Measurements from ENCODE around the gene ITPKB. TPM values are rescaled to one million over a fixed set of nuclear protein-coding genes. Genes with fewer than 3 reads are reported as not detected.

Gene ITPKB
- polyA plus RNA-seq, 1 of the 3 experiments (the other 2 are of a cell fraction) = 2.4 TPM

DNA sequence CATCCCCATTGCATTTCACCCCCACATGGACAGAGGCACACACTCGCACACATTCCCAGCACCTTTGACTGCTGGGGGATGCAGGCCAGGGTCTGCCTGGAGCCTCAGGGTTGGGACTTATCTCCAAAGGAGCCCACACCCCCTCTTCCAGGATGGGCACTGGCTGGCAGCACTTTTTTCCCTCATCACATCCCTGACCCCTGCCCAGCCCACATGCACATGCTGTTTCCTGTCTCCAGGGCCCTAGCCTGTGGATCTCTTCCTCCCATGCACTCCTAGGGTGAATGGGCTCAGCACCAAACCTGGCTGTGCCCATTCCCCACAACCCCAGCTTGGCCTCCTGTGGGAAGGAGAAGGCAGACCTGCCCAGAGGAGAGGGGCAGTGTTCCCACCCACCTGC is 131.3 kb downstream of the ITPKB start (continued):
- TF ChIP-seq, protein P1, sequence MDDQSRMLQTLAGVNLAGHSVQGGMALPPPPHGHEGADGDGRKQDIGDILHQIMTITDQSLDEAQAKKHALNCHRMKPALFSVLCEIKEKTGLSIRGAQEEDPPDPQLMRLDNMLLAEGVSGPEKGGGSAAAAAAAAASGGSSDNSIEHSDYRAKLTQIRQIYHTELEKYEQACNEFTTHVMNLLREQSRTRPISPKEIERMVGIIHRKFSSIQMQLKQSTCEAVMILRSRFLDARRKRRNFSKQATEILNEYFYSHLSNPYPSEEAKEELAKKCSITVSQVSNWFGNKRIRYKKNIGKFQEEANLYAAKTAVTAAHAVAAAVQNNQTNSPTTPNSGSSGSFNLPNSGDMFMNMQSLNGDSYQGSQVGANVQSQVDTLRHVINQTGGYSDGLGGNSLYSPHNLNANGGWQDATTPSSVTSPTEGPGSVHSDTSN (IDR thresholded peaks at IDR 0.05) = no peak
- TF ChIP-seq SIN3A (IDR thresholded peaks at IDR 0.05; ENCODE audit: borderline replicate concordance, low read depth, low read length) (no peak), MEF2A (IDR thresholded peaks at IDR 0.05; ENCODE audit: borderline replicate concordance, low read depth) (no peak), NFIC (IDR thresholded peaks at IDR 0.05; ENCODE audit: borderline replicate concordance) (no peak), FOXM1 (IDR thresholded peaks at IDR 0.05; ENCODE audit: low read depth) (no peak), POLR2AphosphoS5 (IDR thresholded peaks at IDR 0.05; ENCODE audit: low read depth, low read length) (no peak), FOSL2 (IDR thresholded peaks at IDR 0.05; ENCODE audit: borderline replicate concordance, low read depth) (no peak), EP300 (IDR thresholded peaks at IDR 0.05; ENCODE audit: borderline replicate concordance in 1 of 2, low read depth in 1 of 2, low read length in 1 of 2) (no peak), CHD2 (IDR thresholded peaks at IDR 0.05; ENCODE audit: low read length, partially characterized antibody) (no peak)

DNA sequence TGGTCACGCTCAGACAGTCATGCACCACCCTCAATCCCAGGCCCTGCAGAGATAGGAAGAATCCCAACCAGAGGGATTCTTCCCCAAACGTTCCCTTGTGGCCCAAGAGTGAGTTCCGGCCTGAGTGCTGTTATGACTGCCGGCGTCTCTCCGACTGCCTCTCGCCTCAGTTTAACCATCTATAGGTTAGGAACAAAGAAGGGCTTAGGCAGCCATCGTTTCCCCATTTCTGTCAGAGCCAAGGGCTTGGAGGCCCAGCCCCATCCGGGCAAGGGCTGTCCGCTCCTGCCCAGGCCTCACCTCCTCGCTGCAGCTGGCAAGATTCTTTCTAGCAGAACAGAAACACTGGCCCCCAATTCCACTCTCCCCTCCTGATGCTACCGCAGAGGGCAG is 131.8 kb downstream of the ITPKB start:
- no peaks in the 10 kb centered on the region; the same call in 1 of the 2 replicates for H3K27me3 ChIP-seq (ENCODE audit: insufficient read depth)
- no peak overlapping the region for H3K9ac ChIP-seq
- H2AFZ ChIP-seq (ENCODE audit: low read depth) = no peak overlapping the region
- no peak for TF ChIP-seq MEF2A (IDR thresholded peaks at IDR 0.05; ENCODE audit: borderline replicate concordance, low read depth)
- TF ChIP-seq, protein P2, sequence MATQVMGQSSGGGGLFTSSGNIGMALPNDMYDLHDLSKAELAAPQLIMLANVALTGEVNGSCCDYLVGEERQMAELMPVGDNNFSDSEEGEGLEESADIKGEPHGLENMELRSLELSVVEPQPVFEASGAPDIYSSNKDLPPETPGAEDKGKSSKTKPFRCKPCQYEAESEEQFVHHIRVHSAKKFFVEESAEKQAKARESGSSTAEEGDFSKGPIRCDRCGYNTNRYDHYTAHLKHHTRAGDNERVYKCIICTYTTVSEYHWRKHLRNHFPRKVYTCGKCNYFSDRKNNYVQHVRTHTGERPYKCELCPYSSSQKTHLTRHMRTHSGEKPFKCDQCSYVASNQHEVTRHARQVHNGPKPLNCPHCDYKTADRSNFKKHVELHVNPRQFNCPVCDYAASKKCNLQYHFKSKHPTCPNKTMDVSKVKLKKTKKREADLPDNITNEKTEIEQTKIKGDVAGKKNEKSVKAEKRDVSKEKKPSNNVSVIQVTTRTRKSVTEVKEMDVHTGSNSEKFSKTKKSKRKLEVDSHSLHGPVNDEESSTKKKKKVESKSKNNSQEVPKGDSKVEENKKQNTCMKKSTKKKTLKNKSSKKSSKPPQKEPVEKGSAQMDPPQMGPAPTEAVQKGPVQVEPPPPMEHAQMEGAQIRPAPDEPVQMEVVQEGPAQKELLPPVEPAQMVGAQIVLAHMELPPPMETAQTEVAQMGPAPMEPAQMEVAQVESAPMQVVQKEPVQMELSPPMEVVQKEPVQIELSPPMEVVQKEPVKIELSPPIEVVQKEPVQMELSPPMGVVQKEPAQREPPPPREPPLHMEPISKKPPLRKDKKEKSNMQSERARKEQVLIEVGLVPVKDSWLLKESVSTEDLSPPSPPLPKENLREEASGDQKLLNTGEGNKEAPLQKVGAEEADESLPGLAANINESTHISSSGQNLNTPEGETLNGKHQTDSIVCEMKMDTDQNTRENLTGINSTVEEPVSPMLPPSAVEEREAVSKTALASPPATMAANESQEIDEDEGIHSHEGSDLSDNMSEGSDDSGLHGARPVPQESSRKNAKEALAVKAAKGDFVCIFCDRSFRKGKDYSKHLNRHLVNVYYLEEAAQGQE (IDR thresholded peaks at IDR 0.05; ENCODE audit: low read depth, low read length) = no peak
- TF ChIP-seq, protein P3, sequence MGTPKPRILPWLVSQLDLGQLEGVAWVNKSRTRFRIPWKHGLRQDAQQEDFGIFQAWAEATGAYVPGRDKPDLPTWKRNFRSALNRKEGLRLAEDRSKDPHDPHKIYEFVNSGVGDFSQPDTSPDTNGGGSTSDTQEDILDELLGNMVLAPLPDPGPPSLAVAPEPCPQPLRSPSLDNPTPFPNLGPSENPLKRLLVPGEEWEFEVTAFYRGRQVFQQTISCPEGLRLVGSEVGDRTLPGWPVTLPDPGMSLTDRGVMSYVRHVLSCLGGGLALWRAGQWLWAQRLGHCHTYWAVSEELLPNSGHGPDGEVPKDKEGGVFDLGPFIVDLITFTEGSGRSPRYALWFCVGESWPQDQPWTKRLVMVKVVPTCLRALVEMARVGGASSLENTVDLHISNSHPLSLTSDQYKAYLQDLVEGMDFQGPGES (IDR thresholded peaks at IDR 0.05; ENCODE audit: low read depth, low read length) = no peak
- TF ChIP-seq, protein P4, sequence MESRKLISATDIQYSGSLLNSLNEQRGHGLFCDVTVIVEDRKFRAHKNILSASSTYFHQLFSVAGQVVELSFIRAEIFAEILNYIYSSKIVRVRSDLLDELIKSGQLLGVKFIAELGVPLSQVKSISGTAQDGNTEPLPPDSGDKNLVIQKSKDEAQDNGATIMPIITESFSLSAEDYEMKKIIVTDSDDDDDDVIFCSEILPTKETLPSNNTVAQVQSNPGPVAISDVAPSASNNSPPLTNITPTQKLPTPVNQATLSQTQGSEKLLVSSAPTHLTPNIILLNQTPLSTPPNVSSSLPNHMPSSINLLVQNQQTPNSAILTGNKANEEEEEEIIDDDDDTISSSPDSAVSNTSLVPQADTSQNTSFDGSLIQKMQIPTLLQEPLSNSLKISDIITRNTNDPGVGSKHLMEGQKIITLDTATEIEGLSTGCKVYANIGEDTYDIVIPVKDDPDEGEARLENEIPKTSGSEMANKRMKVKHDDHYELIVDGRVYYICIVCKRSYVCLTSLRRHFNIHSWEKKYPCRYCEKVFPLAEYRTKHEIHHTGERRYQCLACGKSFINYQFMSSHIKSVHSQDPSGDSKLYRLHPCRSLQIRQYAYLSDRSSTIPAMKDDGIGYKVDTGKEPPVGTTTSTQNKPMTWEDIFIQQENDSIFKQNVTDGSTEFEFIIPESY (IDR thresholded peaks at IDR 0.05; ENCODE audit: borderline replicate concordance, low read depth) = no peak
- TF ChIP-seq RCOR1 (IDR thresholded peaks at IDR 0.05; ENCODE audit: low read length) = no peak
- no peak for TF ChIP-seq YY1 (IDR thresholded peaks at IDR 0.05; ENCODE audit: low read depth)
- no peak for TF ChIP-seq MXI1 (IDR thresholded peaks at IDR 0.05; ENCODE audit: low read depth, low read length)
- TF ChIP-seq CHD2 (IDR thresholded peaks at IDR 0.05; ENCODE audit: low read length, partially characterized antibody) = no peak
- no peak for TF ChIP-seq TEAD4 (IDR thresholded peaks at IDR 0.05; ENCODE audit: borderline replicate concordance, insufficient read depth)
- TF ChIP-seq EP300 (IDR thresholded peaks at IDR 0.05; ENCODE audit: borderline replicate concordance in 1 of 2, low read depth in 1 of 2, low read length in 1 of 2) = no peak
- TF ChIP-seq NRF1 (IDR thresholded peaks at IDR 0.05; ENCODE audit: low read depth, low read length) = no peak
- peaks cover 0 to 6% of the 10 kb centered on the region in 2 experiments; a peak in 1 of 4 replicates for H3K4me1 ChIP-seq (ENCODE audit: control insufficient read depth in 1 of 2, insufficient read depth in 2 of 2, low read depth in 1 of 2, low read length in 1 of 2)
- no peak overlapping the region for H3K27ac ChIP-seq (ENCODE audit: low read depth in 2 of 2, low read length in 1 of 2)
- POLR2A ChIA-PET = no interaction called here
- H3K79me2 ChIP-seq (ENCODE audit: insufficient read depth) = no peaks in the 10 kb centered on the region
- H3K4me2 ChIP-seq = no peak overlapping the region
- no peaks in the 10 kb centered on the region for H3K36me3 ChIP-seq (replicated peaks in 1 of 2; ENCODE audit: control insufficient read depth in 1 of 2, insufficient read depth in 2 of 2, low read length in 1 of 2)
- H4K20me1 ChIP-seq (ENCODE audit: insufficient read depth) = no peaks in the 10 kb centered on the region
- no peak for DNase-seq
- H3K9me2 ChIP-seq = no peaks in the 10 kb centered on the region
- whole genome bisulfite sequencing (ENCODE audit: low lambda C conversion rate) = 77% methylated on average over 12 of the region's 12 CpGs
- no peaks in the 10 kb centered on the region for H3F3A ChIP-seq (replicated peaks; ENCODE audit: insufficient read depth)
- no peak overlapping the region for H3K4me3 ChIP-seq (ENCODE audit: low read depth in 2 of 2, low read length in 1 of 2)
- CTCF ChIA-PET = interaction anchor here (1.1 to 6.5 kb wide), 8 partner anchors 13 to 221 kb away, joined by 3 to 70 read pairs (median 6); partner anchors contain the start of gene STUM
- no peaks in the 10 kb centered on the region for H3K9me3 ChIP-seq
